ENCODE data around the gene ATG16L1.

The ATG16L1 gene

DNA sequence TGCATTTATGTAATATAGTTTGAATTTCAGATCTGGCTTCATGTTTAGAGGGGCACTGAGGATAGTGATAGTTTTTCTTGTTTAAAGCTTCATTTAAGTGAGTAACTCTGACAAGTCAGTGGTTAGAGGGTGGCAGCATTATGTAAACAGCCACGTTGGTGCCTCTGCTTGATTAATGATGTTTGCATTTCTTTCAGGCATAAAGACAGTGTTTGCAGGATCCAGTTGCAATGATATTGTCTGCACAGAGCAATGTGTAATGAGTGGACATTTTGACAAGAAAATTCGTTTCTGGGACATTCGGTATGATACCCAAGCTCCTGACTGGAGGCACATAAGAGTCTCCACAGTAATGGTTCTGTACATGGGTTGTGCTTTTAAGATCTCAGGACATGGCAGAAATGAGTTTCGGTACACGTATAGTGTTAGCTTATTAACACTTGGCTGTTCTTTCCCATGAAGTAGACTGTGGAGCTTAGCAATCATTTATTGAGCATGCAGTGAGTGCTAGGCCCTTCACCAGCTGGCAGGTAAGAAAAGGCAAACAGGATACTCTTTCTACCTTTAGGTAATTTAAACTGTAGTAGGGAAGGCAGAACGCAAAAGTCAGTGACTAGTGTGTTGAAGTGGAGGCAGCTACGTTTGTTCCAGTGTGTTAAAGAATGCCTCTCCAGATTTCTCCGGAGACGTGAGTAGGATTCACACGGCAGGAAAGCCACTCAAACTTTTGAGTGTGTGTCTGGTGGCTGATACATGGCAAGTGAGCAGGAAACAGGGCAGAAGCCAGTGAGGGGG lies 38.8 kb downstream of the ATG16L1 start:
- no peak for DNase-seq (ENCODE audit: low read depth)

DNA sequence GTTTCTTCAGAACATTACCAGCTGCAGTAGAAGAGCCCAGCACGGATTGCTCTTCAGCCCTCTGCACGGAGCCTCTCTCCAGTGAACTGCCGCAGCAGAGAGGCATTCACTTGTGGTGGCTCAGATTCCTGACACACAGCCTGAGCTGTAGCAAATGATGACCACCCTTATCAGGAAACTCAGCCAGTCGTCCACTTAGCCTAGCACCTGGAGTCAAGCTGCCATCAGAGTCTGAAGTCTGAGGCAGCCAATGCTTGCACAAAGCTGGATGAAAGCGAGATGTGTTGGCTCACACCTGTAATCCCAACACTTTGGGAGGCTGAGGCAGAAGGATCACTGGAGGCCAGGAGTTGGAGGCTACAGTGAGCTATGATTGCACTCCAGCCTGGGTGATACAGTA lies 44.4 kb downstream of the ATG16L1 start:
- no peak for DNase-seq (ENCODE audit: low read depth)

DNA sequence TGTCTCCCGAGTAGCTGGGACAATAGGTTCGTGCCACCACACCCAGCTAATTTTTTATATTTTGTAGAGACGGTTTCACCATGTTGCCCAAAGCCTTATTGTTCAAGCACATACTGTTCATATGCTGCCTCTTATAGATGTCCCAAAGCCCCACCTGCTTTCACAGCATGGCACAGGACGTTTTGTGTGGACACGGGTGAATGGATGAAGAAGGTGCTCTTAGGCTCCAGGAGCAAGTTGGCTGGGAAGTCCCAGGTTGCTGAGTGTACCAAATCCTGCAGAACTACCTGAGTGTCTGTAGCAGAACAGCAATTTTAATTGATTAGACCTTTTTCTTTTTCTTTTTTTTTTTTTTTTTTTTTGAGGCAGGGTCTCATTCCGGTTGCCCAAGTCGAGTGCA lies 45.6 kb downstream of the ATG16L1 start:
- DNase-seq (ENCODE audit: low read depth), result no peak

DNA sequence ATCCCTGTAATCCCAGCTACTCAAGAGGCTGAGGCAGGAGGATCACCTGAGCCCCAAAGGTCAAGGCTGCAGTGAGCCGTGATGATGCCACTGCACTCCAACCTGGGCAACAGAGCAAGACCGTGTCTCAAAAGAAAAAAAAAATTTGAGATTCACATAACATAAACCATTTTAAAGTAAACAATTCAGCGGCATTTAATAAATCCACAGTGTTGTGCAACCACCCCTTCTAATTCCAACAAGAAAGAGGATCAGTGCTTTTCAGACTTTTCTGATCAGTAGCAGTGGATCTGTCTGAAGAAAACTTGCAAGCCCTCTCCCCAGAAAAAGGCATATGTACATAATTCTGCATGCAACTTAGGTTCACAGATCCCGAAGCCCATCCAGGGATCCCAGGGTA lies 48.9 kb downstream of the ATG16L1 start:
- DNase-seq (ENCODE audit: low read depth), result no peak

DNA sequence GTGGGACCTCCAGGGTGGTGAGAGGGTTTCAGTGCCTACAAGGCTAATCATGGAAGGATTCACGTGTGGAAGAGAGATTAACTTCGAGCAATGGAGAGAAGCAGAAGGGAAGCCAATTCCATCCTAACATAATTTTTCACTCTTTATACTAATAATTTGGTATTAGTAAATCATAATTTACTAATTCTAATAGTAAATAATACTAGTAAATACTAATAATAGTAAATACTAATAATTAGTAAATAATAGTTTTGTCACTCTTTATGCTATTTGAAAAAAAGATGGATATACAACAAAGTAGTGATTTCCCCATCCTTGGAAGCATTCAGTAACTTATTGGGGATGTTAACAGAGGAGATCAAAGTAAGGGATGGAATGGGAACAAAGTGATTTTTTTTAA lies 49.8 kb downstream of the ATG16L1 start:
- DNase-seq (ENCODE audit: low read depth), result no peak

DNA sequence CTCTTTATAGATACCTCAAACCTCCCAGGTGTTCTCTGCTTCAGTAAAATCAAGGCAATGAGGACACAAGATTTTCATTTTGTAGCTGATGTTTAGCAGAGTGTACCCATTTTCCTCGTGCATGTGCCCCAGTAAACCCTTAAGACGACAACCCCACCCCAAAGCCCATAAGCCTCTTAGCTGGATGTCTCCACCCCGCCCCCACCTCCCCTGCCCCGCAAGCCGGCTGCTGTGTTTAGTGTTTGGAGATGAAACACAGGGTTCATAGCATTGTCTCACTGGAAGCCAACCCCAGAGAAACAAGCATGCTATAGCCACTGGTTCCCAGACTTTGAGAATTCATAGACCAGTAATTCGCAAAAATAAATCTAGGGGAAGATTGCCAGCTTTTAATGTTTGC lies 50.3 kb downstream of the ATG16L1 start:
- DNase-seq (ENCODE audit: low read depth), result no peak

DNA sequence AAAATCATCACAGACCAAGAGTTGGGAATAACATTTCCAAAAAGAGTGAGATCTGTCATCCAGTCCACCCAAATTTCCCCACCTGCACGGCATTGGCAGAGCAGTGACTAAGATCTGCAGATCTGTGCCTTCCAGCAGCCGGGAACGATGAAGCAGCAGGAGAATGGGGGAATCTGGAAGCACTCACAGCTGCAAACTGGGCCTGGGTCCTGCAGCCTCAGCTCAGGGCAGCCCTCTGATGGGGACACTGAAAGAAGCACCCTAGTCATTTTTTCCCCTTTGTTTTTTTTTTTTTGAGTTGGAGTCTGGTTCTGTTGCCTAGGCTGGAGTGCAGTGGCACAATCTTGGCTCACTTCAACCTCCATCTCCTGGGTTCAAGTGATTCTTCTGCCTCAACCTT lies 51.8 kb downstream of the ATG16L1 start:
- DNase-seq (ENCODE audit: low read depth), result no peak

DNA sequence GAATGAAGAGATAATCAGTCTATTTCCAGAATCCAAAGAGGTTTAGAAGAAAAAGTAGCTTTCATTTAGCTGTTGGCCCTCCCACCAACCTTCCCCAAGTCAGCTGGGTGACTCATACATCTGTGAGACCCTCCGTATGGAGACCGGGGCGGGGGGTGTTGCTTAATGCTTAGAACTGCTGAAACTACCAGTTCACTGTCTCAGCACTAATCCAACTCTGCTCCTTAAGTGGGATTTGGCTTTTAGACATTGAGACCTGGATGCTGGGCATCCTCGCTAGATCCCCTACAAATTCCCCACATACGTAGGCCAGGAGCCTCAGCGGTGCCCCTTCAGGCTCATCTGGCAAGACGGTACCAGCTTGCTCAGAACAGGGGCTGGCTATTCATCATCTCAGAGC lies 56.1 kb downstream of the ATG16L1 start, which contains the start of gene SAG:
SAG (plus strand) TSS at position 252 of the 400 bp plus-strand sequence. CDS start 1,374 bp downstream, outside the sequence.
- no peak for DNase-seq (ENCODE audit: low read depth)

DNA sequence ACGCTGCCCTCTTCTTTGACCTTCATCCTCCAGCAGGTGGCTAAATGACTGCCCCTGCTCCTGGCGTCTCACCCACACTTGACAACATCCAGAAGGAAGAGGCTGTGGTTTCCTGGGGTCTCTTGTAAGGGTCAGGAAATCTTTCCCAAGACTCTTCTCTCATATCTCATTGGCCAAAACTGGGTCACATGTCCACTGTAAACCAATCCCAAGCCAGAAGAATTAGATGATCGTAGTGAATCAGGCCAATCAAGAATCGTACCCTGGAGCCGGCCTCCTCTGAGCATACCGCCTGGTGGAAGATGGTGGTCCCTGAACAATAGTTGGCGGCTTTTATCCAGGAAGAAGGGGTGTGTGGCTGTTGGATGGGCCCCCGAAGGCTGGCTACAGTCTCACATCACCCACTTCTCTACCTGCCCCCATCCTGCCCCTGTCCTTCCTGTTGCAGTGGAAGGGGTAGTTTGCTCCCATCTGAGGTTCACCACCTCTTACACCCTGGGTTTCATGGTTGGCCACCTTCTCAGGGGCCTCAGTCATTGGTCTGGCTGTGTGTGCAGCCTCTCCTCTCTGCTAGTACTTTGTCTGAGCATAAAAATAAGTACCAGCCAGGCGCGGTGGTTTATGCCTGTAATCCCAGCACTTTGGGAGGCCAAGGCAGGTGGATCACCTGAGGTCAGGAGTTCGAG lies 59.9 kb downstream of the ATG16L1 start:
- no peak for DNase-seq (ENCODE audit: low read depth)

DNA sequence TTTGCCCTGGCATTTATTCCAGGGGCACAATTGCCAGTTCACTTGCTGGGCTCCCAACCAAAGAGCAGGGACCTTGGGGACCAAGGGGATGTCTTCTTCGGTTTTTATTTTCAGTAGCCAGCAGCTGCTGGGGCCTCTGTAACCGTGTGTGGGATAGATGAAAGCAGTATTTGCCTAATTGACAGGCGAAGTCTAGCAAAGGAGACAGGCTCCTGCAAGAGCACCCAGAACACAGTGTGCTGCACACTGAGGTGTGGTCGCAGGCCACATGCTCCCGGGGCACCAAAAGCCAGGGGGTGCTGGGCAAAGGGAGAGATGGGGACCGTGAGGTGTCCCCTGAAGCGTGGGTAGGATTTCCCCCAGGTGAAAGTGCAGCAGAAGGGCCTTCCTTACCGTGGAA lies 61.4 kb downstream of the ATG16L1 start:
- DNase-seq (ENCODE audit: low read depth), result no peak

DNA sequence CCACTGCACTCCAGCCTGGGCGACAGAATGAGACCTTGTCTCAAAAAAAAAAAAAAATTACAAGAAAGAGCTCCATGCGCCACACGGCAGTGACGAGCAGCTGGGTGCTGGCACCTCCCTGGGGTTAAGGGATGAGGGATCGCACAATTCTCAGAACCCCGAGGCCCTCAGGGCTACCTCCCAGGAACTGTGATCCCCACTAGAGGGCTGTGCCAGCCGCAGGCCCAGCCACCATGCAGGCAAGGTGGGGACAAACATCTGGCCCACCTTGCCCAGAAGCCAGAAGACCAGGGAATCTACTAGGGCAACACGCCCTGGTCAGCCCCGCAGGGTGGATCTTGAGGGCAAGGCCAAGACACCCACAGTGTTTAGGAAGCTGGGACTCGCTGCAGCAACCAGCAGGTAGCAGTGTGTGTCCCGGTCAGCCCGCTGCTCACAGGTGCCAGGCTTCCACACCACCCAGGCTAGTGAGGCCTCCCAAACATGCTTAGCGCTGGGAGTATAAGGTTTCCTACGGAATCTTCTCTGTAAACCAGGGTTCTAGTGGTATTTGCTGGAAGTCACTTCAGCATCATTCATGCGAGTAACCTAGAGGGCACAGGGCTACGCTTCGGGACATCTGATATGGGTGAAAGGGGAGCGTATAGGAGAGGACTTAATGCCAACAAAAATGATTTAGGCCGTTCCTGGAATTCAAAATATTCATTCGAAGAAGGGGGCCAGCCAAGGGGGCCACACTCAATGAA lies 62.9 kb downstream of the ATG16L1 start:
- no peak for DNase-seq (ENCODE audit: low read depth)

DNA sequence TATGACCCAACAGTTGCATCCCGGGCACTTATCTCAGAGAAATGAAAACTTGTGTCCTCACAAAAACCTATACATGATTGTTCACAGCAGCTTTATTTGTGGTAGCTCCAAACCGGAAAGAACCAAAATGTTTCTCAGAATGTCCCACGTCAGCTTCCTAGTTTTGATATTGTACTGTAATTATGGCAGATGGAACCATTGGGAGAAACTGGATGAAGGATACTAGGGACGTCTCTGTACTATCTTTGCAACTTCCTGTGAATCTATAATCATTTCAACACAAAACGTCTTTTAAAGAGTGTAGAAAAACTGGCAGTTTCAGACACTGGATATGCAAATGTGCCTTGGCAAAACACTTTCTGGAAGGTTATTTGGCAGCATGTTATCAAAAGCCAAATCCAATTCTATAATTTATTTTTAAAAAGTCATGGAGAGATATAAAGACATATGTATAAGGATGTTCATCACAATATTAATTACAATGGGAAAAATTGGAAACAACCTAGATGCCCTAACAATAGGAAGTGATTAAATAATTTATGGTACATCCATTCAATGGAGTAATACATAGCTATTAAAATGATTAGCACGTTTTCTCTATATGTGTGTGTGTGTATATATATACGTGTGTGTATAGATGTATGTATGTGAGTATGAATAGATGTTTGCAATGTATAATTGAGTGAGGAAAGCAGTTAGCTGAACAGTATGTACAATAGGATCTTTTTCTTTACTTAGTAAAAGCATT lies 65.9 kb downstream of the ATG16L1 start:
- no peak for DNase-seq (ENCODE audit: low read depth)

DNA sequence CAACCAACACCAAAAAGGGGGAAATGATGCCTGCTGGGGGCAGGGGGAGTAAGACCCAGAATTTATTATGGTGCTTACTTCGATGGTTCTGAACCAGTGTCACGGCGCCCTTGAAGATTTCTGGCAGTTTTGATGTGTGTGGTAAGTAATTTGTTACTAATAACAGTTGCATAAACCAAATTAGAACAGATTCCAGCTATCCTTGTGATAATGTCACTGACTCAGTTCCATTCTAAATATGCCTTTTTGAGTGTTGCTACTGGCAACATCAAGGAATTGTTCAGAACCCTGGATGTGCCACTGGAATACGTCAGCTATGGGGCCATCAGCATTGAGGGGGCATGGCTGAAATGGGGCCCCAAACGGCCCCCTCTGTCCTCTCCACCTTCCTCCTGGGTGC lies 67.8 kb downstream of the ATG16L1 start:
- no peak for DNase-seq (ENCODE audit: low read depth)

DNA sequence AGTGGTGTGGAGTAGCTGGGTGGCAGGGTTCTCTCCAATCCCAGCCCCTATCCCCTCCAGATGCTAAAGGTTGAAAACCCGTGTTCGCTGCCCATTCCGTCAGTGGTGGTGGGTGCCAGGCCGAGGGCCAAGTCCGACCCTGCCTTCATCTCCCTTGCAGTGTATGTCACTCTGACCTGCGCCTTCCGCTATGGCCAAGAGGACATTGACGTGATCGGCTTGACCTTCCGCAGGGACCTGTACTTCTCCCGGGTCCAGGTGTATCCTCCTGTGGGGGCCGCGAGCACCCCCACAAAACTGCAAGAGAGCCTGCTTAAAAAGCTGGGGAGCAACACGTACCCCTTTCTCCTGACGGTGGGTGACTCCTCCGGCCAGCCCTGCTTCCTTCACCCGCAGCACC lies 69.0 kb downstream of the ATG16L1 start:
- no peak for DNase-seq (ENCODE audit: low read depth)

DNA sequence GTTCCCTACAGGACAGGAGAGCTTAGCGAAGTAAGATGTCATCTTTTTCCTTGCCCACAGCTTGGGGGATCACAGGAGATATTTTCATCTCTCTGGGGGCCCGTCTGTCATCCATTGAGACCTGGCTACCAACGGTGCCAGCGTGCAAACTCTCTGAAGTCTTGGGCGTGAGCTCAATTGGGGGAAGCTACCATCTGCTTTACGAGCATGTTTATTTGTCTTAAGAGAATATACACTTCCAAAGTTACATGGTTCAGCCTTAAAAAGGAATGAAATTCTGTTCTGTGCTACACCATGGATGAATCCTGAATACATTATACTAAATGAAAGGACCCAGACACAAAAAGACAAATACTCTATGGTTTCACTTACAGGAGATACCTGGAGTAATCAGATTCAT lies 69.7 kb downstream of the ATG16L1 start:
- no peak for DNase-seq (ENCODE audit: low read depth)

DNA sequence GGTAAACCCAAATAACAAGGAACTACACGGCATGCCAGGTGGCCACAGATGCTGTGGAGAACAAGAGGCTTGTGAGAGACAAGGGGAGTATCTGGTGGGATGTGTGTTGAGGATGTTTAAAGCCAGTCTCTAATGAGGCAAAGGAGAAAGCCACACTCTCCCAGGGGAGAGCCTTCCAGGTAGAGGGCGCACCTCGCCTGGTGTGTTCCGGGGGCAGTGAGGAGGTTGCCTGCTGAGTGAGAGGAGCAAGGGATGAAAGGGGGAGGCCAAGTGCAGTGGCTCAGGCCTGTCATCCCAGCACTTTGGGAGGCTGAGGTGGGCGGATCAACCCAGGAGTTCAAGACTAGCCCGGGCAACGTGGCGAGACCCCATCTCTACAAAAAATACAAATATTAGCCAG lies 72.4 kb downstream of the ATG16L1 start:
- DNase-seq (ENCODE audit: low read depth), result no peak

DNA sequence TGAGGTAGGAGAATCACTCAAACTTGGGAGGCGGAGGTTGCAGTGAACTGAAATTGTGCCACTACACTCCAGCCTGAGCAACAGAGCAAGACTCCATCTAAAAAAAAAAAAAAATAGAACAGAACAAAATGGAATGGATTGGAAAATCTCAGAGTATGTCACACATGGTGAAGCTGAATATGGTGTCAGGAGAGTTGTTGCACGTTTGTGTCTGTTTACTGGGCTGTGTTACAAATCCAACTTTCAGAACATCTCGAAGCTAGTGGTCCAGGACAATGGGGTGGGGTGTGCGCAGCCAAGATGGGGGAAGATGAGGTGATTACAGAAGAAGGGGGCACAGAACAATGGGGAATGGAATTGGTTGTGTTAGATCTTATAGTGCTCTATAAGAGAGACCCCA lies 73.8 kb downstream of the ATG16L1 start:
- no peak for DNase-seq (ENCODE audit: low read depth)

DNA sequence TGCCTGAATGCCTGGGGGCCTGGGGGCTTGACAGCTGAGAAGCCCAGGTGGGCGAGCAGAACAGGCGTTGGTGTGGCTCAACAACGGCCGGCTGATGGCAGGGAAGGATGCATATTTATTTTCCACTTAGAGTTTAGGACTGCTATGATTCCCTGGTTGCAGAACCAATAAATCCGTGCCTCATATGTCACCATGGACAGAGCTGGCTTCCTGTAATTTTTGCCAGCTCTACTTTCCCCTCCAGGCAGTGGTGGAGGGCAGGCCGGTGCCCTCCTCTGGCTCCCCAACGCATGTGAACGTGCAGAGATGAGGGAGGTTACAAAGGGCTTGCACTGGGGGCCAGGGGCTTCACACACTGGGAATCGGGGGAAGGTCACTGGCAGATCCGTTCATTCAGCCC lies 74.3 kb downstream of the ATG16L1 start:
- DNase-seq (ENCODE audit: low read depth), result no peak

DNA sequence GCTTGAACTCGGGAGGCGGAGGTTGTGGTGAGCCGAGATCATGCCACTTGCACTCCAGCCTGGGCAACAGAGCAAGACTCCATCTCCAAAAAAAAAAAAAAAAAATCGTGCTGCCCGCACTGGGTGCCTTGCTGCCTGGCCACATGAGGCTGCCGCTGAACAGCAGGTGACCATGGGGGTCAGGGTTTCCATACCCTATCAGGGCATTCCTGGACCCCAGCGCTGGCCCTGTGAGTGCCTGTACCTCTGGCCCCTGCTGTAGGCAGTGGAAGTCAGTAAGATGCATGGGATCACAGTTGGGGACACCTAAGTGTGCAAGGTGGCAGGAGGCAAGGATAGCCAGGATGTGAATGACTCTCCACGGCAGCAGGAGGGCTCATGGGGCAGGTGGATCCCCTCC lies 75.0 kb downstream of the ATG16L1 start:
- no peak for DNase-seq (ENCODE audit: low read depth)

DNA sequence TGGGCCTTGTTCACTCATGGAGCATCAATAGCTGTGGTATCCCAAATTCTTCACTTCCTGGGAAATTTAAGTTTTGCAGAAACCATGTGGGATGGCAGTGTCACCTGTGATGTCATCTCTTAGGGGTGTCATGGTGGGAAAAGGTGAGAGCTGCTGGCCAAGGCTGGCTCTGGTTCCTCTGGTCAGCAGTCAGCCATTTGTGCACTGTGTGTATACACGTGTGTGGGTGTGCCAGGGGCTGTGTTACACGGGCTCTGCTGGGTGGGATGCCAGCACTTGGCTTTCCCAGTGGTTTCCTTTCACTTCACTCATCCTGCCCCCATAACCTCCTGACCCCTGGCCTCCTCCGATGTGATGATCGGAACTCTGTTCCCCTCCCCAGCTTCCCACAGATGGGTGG lies 77.4 kb downstream of the ATG16L1 start:
- DNase-seq (ENCODE audit: low read depth), result no peak

DNA sequence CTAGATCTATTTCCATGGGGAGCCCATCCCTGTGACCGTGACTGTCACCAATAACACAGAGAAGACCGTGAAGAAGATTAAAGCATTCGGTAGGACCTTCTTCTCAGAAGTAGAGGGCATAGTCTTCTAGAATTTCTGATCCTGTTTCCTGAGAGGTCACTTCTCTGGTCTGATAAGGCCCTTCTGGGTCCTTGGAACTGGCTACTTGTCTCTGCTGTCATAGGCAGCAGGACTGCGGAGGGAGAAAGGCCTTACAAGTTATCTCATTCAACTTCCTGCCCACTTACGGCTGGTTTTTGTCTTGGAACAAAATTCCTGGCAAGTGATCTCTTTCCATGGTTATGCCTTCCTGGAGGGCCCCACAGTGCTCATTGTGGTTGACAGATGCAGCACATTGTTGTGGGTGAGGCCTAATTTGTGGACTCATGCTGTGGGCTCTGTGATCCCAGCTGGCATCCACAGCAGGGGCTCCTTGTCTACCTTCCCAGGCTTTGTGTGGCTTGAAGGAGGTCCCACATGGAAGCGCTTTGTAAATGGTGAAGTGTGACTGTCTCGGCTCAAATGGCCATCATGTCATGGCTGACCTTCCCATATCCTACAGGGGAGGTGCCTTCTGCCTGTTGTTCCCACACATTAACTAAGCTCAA lies 78.1 kb downstream of the ATG16L1 start:
- DNase-seq (ENCODE audit: low read depth), result no peak

DNA sequence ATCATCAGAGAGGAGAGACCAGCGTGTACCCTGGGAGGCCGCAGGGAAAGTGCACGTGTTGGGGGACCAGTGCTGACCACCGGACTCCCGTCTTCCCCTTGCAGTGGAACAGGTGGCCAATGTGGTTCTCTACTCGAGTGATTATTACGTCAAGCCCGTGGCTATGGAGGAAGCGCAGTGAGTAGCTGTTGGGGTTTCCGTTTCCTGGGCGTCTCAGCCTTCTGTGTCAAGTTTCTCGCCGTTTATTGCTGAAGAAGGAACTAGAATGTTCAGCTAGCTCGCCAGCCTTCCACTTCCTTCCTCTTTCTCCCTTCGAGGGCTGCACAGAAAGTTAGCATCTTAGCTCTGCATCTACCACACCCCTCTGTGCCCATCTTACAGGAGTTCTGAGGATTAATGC lies 80.1 kb downstream of the ATG16L1 start:
- no peak for DNase-seq (ENCODE audit: low read depth)

Data from non-pigmented ciliary epithelial cell (primary cell).